WTC11 (cell line): ENCODE measurements around the gene RRP1. TPM values are rescaled to one million over a fixed set of nuclear protein-coding genes. Genes with fewer than 3 reads are reported as not detected.

Experiments
- ATAC-seq: fragments of 200-7000 bp; cut with Tn5 transposase; 2 replicates; pipeline ENCODE4 v1.10.0; 2021; ENCODE audit warnings: mild to moderate bottlenecking, moderate library complexity
- CTCF ChIA-PET: fragments of 300-600 bp; sonication (Branson Sonifier 250); formaldehyde crosslinking; loops from one replicate; lab custom pipeline; 2021; ENCODE audit warnings: antibody characterized with exemption; lab: Charles Lee
- POLR2A ChIA-PET: fragments of 350-600 bp; sonication (Branson Sonifier 250); formaldehyde crosslinking; loops from one replicate; lab custom pipeline; 2021; ENCODE audit warnings: antibody characterized with exemption; lab: Charles Lee
- DNase-seq: peaks from one replicate; pipeline ENCODE4 v3.0.0; 2021; ENCODE audit warnings: low spot score
- H3K27ac Mint-ChIP-seq: 2 replicates; pipeline ENCODE4 v1.8.0; 2021; ENCODE audit warnings: mixed read lengths
- H3K27me3 Mint-ChIP-seq: 2 replicates; pipeline ENCODE4 v1.8.0; 2021; ENCODE audit warnings: low read depth, mild to moderate bottlenecking, moderate library complexity, mixed read lengths
- H3K36me3 Mint-ChIP-seq: 2 replicates; pipeline ENCODE4 v1.8.0; 2021; ENCODE audit warnings: mixed read lengths
- H3K4me1 Mint-ChIP-seq: 2 replicates; pipeline ENCODE4 v1.8.0; 2022; ENCODE audit warnings: mixed read lengths
- H3K4me3 Mint-ChIP-seq: 2 replicates; pipeline ENCODE4 v1.8.0; 2021; ENCODE audit warnings: mild to moderate bottlenecking, moderate library complexity, mixed read lengths
- H3K9me3 Mint-ChIP-seq: 2 replicates; pipeline ENCODE4 v1.8.0; 2021; ENCODE audit warnings: mixed read lengths
- ATF1 ChIP-seq: sonication (generic); formaldehyde crosslinking; IDR thresholded peaks from 2 replicates; pipeline ENCODE4 v1.8.1; 2023; ENCODE audit warnings: mild to moderate bottlenecking, moderate library complexity, missing genetic modification reagents
- ESRRA ChIP-seq: sonication (generic); formaldehyde crosslinking; IDR thresholded peaks from 2 replicates; pipeline ENCODE4 v1.8.1; 2022; ENCODE audit warnings: mild to moderate bottlenecking, missing genetic modification reagents, borderline replicate concordance
- FOXJ3 ChIP-seq: sonication (generic); formaldehyde crosslinking; IDR thresholded peaks from 2 replicates; pipeline ENCODE4 v1.9.0; 2021; ENCODE audit warnings: missing genetic modification reagents, mild to moderate bottlenecking, borderline replicate concordance
- NFATC4 ChIP-seq: fragments of 250-450 bp; sonication (Bioruptor Pico); IDR thresholded peaks from 2 replicates; pipeline ENCODE4 v1.9.0; 2021; ENCODE audit warnings: mild to moderate bottlenecking
- NR3C1 ChIP-seq: sonication (generic); formaldehyde crosslinking; conservative IDR thresholded peaks from 2 replicates; pipeline ENCODE4 v1.8.1; 2023; ENCODE audit warnings: low read depth, mild to moderate bottlenecking, missing genetic modification reagents
- OVOL2 ChIP-seq: fragments of 250-450 bp; sonication (Bioruptor Pico); IDR thresholded peaks from 2 replicates; pipeline ENCODE4 v1.9.0; 2021; ENCODE audit warnings: mild to moderate bottlenecking, borderline replicate concordance
- ZNF219 ChIP-seq: sonication (generic); formaldehyde crosslinking; IDR thresholded peaks from 2 replicates; pipeline ENCODE4 v1.8.0; 2023; ENCODE audit warnings: missing genetic modification reagents, mild to moderate bottlenecking, borderline replicate concordance
- ZNF423 ChIP-seq: fragments of 250-450 bp; sonication (Bioruptor Pico); IDR thresholded peaks from 2 replicates; pipeline ENCODE4 v2.1.2; 2022; ENCODE audit warnings: mild to moderate bottlenecking, moderate library complexity
- total RNA-seq: library from RNA; stranded (reverse); gene quantifications from 3 replicates; pipeline ENCODE4 v1.2.3, GENCODE V29; 2021
- TF ChIP-seq, protein P1 (sequence below): fragments of 250-450 bp; sonication (Bioruptor Pico); IDR thresholded peaks from 2 replicates; pipeline ENCODE4 v1.9.0; 2021; ENCODE audit warnings: moderate library complexity, mild to moderate bottlenecking, inconsistent platforms, borderline replicate concordance
- TF ChIP-seq, protein P2 (sequence below): sonication (generic); formaldehyde crosslinking; IDR thresholded peaks from 2 replicates; pipeline ENCODE4 v1.8.0; 2023; ENCODE audit warnings: missing genetic modification reagents
- TF ChIP-seq, protein P3 (sequence below): sonication (generic); formaldehyde crosslinking; conservative IDR thresholded peaks from 2 replicates; pipeline ENCODE4 v1.8.1; 2023; ENCODE audit warnings: mild to moderate bottlenecking, low read depth, missing genetic modification reagents, moderate library complexity
- TF ChIP-seq, protein P4 (sequence below): sonication (generic); formaldehyde crosslinking; IDR thresholded peaks from 2 replicates; pipeline ENCODE4 v1.8.1; 2022; ENCODE audit warnings: mild to moderate bottlenecking, moderate library complexity, missing genetic modification reagents
- TF ChIP-seq, protein P5 (sequence below): sonication (generic); formaldehyde crosslinking; IDR thresholded peaks from 2 replicates; pipeline ENCODE4 v1.8.0; 2023; ENCODE audit warnings: mild to moderate bottlenecking, missing genetic modification reagents
- TF ChIP-seq, protein P6 (sequence below): sonication (generic); formaldehyde crosslinking; IDR thresholded peaks from 2 replicates; pipeline ENCODE4 v1.8.0; 2022; ENCODE audit warnings: mild to moderate bottlenecking, missing genetic modification reagents
- TF ChIP-seq, protein P7 (sequence below): fragments of 250-450 bp; sonication (Bioruptor Pico); conservative IDR thresholded peaks from 2 replicates; pipeline ENCODE4 v1.9.0; 2021; ENCODE audit warnings: mild to moderate bottlenecking

Gene RRP1
- total RNA-seq, 1 experiment from 2014 or later: 53.0 TPM

DNA sequence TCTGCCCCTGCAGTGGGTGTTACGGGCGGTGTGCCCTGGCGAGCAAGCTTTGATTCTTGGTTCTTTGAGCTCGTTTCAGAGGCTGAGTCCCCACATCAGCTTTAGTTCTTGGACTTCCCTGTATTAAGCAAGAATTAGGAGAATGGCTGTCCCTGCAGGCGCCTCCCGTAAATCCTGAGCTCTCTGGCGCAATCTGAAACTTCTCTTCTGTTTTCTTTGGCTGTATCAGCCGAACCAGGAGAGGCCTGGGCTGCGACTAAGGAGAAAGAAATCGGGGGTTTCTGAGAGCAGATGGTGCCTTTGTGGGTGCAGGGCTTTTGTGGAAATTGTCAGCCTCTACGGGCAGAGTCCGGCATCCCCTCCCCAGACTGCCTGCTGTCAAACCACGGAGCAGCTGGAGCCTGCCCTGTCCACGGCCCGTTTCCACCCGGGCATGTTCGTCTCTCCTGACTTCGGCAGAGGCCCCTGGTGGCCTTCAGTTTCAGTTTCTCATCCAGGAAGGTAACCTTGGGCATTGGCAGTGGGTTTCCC is 31.2 kb upstream of the RRP1 start (continued):
- TF ChIP-seq ESRRA (no peak), NFATC4 (CRISPR knock-in tag) (no peak), ZNF219 (CRISPR knock-in tag) (no peak), NR3C1 (CRISPR knock-in tag) (no peak)
- TF ChIP-seq, protein P1, sequence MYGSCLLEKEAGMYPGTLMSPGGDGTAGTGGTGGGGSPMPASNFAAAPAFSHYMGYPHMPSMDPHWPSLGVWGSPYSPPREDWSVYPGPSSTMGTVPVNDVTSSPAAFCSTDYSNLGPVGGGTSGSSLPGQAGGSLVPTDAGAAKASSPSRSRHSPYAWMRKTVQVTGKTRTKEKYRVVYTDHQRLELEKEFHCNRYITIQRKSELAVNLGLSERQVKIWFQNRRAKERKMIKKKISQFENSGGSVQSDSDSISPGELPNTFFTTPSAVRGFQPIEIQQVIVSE (CRISPR knock-in tag): no peak
- TF ChIP-seq, protein P2, sequence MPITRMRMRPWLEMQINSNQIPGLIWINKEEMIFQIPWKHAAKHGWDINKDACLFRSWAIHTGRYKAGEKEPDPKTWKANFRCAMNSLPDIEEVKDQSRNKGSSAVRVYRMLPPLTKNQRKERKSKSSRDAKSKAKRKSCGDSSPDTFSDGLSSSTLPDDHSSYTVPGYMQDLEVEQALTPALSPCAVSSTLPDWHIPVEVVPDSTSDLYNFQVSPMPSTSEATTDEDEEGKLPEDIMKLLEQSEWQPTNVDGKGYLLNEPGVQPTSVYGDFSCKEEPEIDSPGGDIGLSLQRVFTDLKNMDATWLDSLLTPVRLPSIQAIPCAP (CRISPR knock-in tag): no peak
- TF ChIP-seq, protein P3, sequence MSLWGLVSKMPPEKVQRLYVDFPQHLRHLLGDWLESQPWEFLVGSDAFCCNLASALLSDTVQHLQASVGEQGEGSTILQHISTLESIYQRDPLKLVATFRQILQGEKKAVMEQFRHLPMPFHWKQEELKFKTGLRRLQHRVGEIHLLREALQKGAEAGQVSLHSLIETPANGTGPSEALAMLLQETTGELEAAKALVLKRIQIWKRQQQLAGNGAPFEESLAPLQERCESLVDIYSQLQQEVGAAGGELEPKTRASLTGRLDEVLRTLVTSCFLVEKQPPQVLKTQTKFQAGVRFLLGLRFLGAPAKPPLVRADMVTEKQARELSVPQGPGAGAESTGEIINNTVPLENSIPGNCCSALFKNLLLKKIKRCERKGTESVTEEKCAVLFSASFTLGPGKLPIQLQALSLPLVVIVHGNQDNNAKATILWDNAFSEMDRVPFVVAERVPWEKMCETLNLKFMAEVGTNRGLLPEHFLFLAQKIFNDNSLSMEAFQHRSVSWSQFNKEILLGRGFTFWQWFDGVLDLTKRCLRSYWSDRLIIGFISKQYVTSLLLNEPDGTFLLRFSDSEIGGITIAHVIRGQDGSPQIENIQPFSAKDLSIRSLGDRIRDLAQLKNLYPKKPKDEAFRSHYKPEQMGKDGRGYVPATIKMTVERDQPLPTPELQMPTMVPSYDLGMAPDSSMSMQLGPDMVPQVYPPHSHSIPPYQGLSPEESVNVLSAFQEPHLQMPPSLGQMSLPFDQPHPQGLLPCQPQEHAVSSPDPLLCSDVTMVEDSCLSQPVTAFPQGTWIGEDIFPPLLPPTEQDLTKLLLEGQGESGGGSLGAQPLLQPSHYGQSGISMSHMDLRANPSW (CRISPR knock-in tag): no peak

DNA sequence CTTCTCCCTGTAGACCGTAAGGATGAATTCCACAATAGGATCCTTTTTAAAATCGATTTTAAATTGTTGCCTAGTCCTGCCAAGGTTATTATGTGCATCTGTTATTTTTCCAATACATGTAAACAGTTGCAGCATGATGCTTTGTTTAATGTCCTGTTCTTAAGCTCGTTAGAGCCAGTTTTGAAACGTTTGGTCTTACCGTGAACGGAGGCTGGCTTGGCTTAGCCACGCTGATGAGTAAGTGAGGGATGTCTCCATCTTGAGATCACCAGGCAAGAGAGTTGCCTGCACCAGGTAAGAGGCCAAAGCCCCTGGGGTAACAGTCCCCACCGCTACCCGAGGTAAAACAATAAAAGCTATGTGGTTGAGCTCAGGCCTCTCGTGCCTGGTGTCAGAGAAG is 30.6 kb upstream of the RRP1 start:
- Mint-ChIP-seq H3K27me3 (no peaks in the 10 kb centered on the region), H3K9me3 (no peaks in the 10 kb centered on the region), H3K4me1 (no peaks in the 10 kb centered on the region), H3K27ac (0 out of 2 replicates have a peak overlapping the region, but pooled peaks have one; percentile 65), H3K36me3 (peaks cover 42% of the 10 kb centered on the region), H3K4me3 (no peak overlapping the region)
- ChIA-PET CTCF (interaction anchor here (1.1 kb wide), 1 partner anchor 183 kb away, joined by 4 read pairs; no protein-coding TSS in a partner anchor), POLR2A (no interaction called here)
- no peak for ATAC-seq
- no peak for DNase-seq
- TF ChIP-seq, protein P4, sequence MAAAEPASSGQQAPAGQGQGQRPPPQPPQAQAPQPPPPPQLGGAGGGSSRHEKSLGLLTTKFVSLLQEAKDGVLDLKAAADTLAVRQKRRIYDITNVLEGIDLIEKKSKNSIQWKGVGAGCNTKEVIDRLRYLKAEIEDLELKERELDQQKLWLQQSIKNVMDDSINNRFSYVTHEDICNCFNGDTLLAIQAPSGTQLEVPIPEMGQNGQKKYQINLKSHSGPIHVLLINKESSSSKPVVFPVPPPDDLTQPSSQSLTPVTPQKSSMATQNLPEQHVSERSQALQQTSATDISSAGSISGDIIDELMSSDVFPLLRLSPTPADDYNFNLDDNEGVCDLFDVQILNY: no peak
- TF ChIP-seq, protein P1 (CRISPR knock-in tag): no peak
- TF ChIP-seq ZNF423 (CRISPR knock-in tag) (no peak), FOXJ3 (CRISPR knock-in tag) (no peak), ATF1 (no peak), OVOL2 (CRISPR knock-in tag) (no peak)
- TF ChIP-seq, protein P5, sequence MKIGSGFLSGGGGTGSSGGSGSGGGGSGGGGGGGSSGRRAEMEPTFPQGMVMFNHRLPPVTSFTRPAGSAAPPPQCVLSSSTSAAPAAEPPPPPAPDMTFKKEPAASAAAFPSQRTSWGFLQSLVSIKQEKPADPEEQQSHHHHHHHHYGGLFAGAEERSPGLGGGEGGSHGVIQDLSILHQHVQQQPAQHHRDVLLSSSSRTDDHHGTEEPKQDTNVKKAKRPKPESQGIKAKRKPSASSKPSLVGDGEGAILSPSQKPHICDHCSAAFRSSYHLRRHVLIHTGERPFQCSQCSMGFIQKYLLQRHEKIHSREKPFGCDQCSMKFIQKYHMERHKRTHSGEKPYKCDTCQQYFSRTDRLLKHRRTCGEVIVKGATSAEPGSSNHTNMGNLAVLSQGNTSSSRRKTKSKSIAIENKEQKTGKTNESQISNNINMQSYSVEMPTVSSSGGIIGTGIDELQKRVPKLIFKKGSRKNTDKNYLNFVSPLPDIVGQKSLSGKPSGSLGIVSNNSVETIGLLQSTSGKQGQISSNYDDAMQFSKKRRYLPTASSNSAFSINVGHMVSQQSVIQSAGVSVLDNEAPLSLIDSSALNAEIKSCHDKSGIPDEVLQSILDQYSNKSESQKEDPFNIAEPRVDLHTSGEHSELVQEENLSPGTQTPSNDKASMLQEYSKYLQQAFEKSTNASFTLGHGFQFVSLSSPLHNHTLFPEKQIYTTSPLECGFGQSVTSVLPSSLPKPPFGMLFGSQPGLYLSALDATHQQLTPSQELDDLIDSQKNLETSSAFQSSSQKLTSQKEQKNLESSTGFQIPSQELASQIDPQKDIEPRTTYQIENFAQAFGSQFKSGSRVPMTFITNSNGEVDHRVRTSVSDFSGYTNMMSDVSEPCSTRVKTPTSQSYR (CRISPR knock-in tag): no peak
- TF ChIP-seq, protein P6, sequence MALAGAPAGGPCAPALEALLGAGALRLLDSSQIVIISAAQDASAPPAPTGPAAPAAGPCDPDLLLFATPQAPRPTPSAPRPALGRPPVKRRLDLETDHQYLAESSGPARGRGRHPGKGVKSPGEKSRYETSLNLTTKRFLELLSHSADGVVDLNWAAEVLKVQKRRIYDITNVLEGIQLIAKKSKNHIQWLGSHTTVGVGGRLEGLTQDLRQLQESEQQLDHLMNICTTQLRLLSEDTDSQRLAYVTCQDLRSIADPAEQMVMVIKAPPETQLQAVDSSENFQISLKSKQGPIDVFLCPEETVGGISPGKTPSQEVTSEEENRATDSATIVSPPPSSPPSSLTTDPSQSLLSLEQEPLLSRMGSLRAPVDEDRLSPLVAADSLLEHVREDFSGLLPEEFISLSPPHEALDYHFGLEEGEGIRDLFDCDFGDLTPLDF (CRISPR knock-in tag): no peak
- TF ChIP-seq, protein P7, sequence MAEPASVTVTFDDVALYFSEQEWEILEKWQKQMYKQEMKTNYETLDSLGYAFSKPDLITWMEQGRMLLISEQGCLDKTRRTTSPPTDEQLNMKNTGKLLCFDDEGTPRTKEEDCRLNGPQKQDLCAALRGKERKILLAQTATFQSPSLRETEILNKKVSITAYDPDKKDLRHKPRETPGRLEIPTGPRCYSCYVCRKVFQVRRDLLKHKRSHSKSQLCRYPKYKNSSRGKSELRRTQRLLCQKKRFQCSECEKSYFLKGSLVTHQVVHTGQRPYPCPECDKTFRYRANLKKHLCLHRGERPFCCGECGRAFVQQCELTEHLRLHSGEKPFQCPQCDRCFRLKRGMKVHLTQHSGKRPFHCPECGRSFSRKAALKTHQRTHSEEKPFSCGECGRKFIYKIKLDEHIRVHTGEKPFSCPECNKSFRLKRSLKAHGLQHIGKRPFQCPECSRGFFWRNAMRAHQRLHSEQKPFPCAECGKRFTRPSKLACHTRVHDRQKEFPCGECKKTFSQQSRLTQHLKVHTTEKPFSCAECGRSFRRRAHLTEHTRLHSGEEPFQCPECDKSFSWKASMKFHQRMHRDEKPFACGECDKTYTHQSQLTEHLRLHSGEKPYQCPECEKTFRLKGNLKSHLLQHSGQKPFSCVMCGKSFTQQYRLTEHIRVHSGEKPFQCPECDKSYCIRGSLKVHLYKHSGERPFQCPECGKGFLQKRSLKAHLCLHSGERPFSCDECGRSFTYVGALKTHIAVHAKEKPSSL (CRISPR knock-in tag): no peak
